GM12878 (cell line): Measurements from ENCODE around the gene SMARCC2. TPM values are rescaled to one million over a fixed set of nuclear protein-coding genes. Genes with fewer than 3 reads are reported as not detected.

Experiments used
- CUX1 ChIP-seq: IDR thresholded peaks from 2 replicates; pipeline ENCODE4 v1.6.1; 2012; ENCODE audit warnings: improper control_type of control experiment, low read depth, low read length; ENCODE audit not compliant: insufficient replicate concordance
- GABPA ChIP-seq: IDR thresholded peaks from 2 replicates; pipeline ENCODE4 v1.6.1; 2014; ENCODE audit warnings: antibody characterized with exemption, low read depth, mild to moderate bottlenecking, inconsistent platforms
- HDGF ChIP-seq: fragments of 450-650 bp; IDR thresholded peaks from 2 replicates; pipeline ENCODE4 v1.6.1; 2016; ENCODE audit warnings: antibody characterized with exemption
- LARP7 ChIP-seq: fragments of 450-650 bp; IDR thresholded peaks from 2 replicates; pipeline ENCODE4 v1.6.1; 2017; ENCODE audit warnings: mild to moderate bottlenecking
- MYB ChIP-seq: fragments of 150-350 bp; IDR thresholded peaks from 2 replicates; pipeline ENCODE4 v1.6.1; 2014; ENCODE audit warnings: mild to moderate bottlenecking, low read depth, low read length, borderline replicate concordance
- NBN ChIP-seq: fragments of 450-650 bp; IDR thresholded peaks from 2 replicates; pipeline ENCODE4 v1.6.1; 2016
- NR2F1 ChIP-seq: fragments of 450-650 bp; conservative IDR thresholded peaks from 2 replicates; pipeline ENCODE4 v1.6.1; 2017; ENCODE audit warnings: mild to moderate bottlenecking
- RB1 ChIP-seq: fragments of 450-650 bp; formaldehyde crosslinking; IDR thresholded peaks from 2 replicates; pipeline ENCODE4 v1.6.1; 2017; ENCODE audit warnings: mild to moderate bottlenecking, borderline replicate concordance
- RELA ChIP-seq: fragments of 450-650 bp; IDR thresholded peaks from 2 replicates; pipeline ENCODE4 v1.8.0; 2014; ENCODE audit warnings: borderline replicate concordance; ENCODE audit not compliant: partially characterized antibody
- SMAD1 ChIP-seq: fragments of 450-650 bp; IDR thresholded peaks from 2 replicates; pipeline ENCODE4 v1.6.1; 2018; ENCODE audit warnings: mild to moderate bottlenecking, low read depth; ENCODE audit not compliant: partially characterized antibody
- SRF ChIP-seq, 2 experiments: IDR thresholded peaks; 2 replicates each; pipeline ENCODE4 v1.6.1; 2011; ENCODE audit warnings: low read depth in 2 of 2, low read length in 2 of 2, mild to moderate bottlenecking in 1 of 2, moderate library complexity in 1 of 2
- ZBED1 ChIP-seq: IDR thresholded peaks from 2 replicates; pipeline ENCODE4 v1.6.1; 2016; ENCODE audit warnings: borderline replicate concordance
- ZBTB4 ChIP-seq: fragments of 450-650 bp; formaldehyde crosslinking; IDR thresholded peaks from 2 replicates; pipeline ENCODE4 v1.4.0; 2022; ENCODE audit warnings: mild to moderate bottlenecking, moderate library complexity
- ZSCAN29 ChIP-seq: fragments of 450-650 bp; IDR thresholded peaks from 2 replicates; pipeline ENCODE4 v1.6.1; 2017; ENCODE audit warnings: mild to moderate bottlenecking, moderate library complexity
- polyA plus RNA-seq, 11 experiments: library from polyadenylated mRNA; depleted of rRNA in 4 of 11; unstranded in 6 of 11; stranded (reverse) in 5 of 11; fragments of >200 nt; fragmentation: Nextera tagmentation in 4 of 11; fragmentation: Illumina TruSeq in 1 of 11; extraction: Ambion mirVana in 4 of 11; extraction: Trizol in 1 of 11; gene quantifications; 1 replicate in 1 of 11; 2 replicates in 10 of 11; pipeline versions ENCODE4 v1.2.1 to v1.2.3, GENCODE V29; 2011 to 2016; ENCODE audit warnings: inconsistent platforms in 2 of 11, missing spikeins in 2 of 11, low read depth in 1 of 11
- total RNA-seq, 4 experiments: library from RNA; depleted of rRNA in 3 of 4; stranded (reverse); fragments of >200 nt in 3 of 4; fragmentation: Illumina TruSeq in 1 of 4; extraction: Trizol in 1 of 4; gene quantifications; 2 replicates each; pipeline versions ENCODE4 v1.2.1 to v1.2.3, GENCODE V29; 2013 to 2021
- TF ChIP-seq, protein P1 (sequence below): fragments of 450-650 bp; IDR thresholded peaks from 2 replicates; pipeline ENCODE4 v1.6.1; 2016; ENCODE audit warnings: mild to moderate bottlenecking
- TF ChIP-seq, protein P2 (sequence below): IDR thresholded peaks from 2 replicates; pipeline ENCODE4 v1.6.1; 2011; ENCODE audit warnings: borderline replicate concordance, low read depth, mild to moderate bottlenecking, moderate library complexity, mixed read lengths, low read length; ENCODE audit not compliant: insufficient read depth; ENCODE audit errors: extremely low read length
- TF ChIP-seq, protein P3 (sequence below): IDR thresholded peaks from 2 replicates; pipeline ENCODE4 v1.6.1; 2011; ENCODE audit warnings: borderline replicate concordance, low read depth, mild to moderate bottlenecking, moderate library complexity, low read length; ENCODE audit not compliant: insufficient read depth, poor library complexity, severe bottlenecking

Gene SMARCC2
- total and polyA plus RNA-seq, 10 of the 15 experiments (the other 5 are each of a cell fraction or from before 2014, with no cell fraction given): 13.6 to 71.2 (median 42.3) TPM

DNA sequence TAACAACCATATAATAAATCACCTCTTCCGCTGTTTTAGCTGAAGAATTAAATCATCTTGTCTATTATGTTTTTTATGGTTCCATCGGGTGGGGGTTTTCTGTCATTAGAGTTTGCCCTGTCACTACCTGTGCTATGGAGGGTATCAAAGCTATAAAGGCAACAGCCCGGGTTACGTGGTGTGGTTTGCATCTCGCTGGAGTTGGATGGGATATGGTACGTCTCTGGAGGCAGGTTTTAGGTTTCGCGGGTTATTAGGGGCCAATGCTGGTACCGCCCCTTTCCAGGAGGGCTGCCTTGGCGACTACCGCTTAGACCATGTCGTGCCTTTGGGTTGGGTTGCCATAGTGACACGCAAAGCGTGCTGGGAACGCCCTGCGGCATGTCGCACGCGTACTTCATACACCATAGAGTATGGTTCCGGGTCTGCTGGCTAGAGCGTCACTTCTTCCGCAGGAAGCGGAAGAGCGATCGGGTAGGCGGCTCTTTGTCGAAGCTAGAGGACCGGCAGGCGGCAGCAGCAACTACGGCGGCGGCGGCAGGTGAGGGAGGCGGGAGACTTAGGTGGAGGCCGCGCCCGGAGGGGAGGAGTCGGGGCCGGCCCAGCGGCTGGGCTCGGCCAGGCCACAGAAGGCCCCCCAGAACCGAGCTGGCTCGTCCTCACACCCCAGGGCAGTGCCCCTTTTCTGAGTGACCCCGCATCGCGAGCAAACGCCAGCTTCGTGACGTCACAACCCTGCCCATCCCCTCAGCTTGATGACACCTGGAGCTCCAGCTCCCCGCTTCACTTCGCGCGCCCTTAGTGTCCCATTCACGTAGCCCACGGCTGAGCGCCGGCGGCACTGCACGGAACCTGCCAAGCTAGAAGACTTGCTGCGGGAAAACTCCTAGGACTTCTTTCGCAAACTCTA, 71.2 kb downstream of the SMARCC2 start, which contains the start of gene ZC3H10 (continued):
- TF ChIP-seq CUX1 (no peak), NBN (peak; percentile 95), NR2F1 (peak; percentile 51), RB1 (peak; percentile 81; the same call in 1 of the 2 replicates), RELA (peak; percentile 80), LARP7 (peak; percentile 53), SMAD1 (peak; percentile 73), ZSCAN29 (no peak), SRF (IDR thresholded peaks at IDR 0.05; ENCODE audit: low read depth in 2 of 2, low read length in 2 of 2) (peak in 1 of 2 experiments; percentile 64; a peak in 1 of 4 replicates), ZBTB4 (CRISPR knock-in tag) (no peak), ZBED1 (peak; percentile 99), HDGF (peak; percentile 93), GABPA (peak; percentile 98), MYB (peak; percentile 81)
- TF ChIP-seq, protein P1, sequence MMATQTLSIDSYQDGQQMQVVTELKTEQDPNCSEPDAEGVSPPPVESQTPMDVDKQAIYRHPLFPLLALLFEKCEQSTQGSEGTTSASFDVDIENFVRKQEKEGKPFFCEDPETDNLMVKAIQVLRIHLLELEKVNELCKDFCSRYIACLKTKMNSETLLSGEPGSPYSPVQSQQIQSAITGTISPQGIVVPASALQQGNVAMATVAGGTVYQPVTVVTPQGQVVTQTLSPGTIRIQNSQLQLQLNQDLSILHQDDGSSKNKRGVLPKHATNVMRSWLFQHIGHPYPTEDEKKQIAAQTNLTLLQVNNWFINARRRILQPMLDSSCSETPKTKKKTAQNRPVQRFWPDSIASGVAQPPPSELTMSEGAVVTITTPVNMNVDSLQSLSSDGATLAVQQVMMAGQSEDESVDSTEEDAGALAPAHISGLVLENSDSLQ: peak; percentile 83
- TF ChIP-seq, protein P2, sequence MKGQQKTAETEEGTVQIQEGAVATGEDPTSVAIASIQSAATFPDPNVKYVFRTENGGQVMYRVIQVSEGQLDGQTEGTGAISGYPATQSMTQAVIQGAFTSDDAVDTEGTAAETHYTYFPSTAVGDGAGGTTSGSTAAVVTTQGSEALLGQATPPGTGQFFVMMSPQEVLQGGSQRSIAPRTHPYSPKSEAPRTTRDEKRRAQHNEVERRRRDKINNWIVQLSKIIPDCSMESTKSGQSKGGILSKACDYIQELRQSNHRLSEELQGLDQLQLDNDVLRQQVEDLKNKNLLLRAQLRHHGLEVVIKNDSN: no peak
- TF ChIP-seq, protein P3, sequence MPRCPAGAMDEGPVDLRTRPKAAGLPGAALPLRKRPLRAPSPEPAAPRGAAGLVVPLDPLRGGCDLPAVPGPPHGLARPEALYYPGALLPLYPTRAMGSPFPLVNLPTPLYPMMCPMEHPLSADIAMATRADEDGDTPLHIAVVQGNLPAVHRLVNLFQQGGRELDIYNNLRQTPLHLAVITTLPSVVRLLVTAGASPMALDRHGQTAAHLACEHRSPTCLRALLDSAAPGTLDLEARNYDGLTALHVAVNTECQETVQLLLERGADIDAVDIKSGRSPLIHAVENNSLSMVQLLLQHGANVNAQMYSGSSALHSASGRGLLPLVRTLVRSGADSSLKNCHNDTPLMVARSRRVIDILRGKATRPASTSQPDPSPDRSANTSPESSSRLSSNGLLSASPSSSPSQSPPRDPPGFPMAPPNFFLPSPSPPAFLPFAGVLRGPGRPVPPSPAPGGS: peak; percentile 86
